Suprapubic skin (tissue), 4 donors: ENCODE data around the gene RAB13. TPM values are rescaled to one million over a fixed set of nuclear protein-coding genes. Genes with fewer than 3 reads are reported as not detected.

Experiments
- DNase-seq, 2 donors: peaks; one replicate each; pipeline ENCODE4 v3.0.0-alpha.2; 2019; ENCODE audit warnings: low spot score in 2 of 2
- H3K27ac ChIP-seq: fragments of 200-600 bp; sonication (generic); one replicate; pipeline ENCODE4 v1.5.1; 2019
- H3K27me3 ChIP-seq: fragments of 200-600 bp; sonication (generic); one replicate; pipeline ENCODE4 v1.5.1; 2019
- H3K36me3 ChIP-seq: fragments of 200-600 bp; sonication (generic); one replicate; pipeline ENCODE4 v1.5.1; 2019
- H3K4me1 ChIP-seq: fragments of 200-600 bp; sonication (generic); one replicate; pipeline ENCODE4 v1.5.1; 2019
- H3K4me3 ChIP-seq: fragments of 200-600 bp; sonication (generic); one replicate; pipeline ENCODE4 v1.5.1; 2019; ENCODE audit warnings: mild to moderate bottlenecking
- H3K9me3 ChIP-seq: fragments of 200-600 bp; sonication (generic); one replicate; pipeline ENCODE4 v1.5.1; 2019
- CTCF ChIP-seq, 2 donors: fragments of 200-600 bp in 1 of 2; fragments of 450-650 bp in 1 of 2; sonication (generic) in 1 of 2; IDR thresholded peaks; one replicate each; pipeline ENCODE4 v1.5.1; 2016 to 2019; ENCODE audit warnings: antibody characterized with exemption in 2 of 2, mild to moderate bottlenecking in 1 of 2, moderate library complexity in 1 of 2
- EP300 ChIP-seq: sonication (generic); formaldehyde crosslinking; IDR thresholded peaks from one replicate; pipeline ENCODE4 v1.6.1; 2017; ENCODE audit warnings: antibody characterized with exemption
- POLR2A ChIP-seq, 2 donors: fragments of 450-650 bp; IDR thresholded peaks; one replicate each; pipeline ENCODE4 v1.6.1; 2017; ENCODE audit warnings: antibody characterized with exemption in 2 of 2, mild to moderate bottlenecking in 2 of 2, moderate library complexity in 2 of 2
- POLR2AphosphoS5 ChIP-seq, 3 donors: sonication (generic); formaldehyde crosslinking; IDR thresholded peaks; one replicate each; pipeline ENCODE4 v1.6.1; 2017; ENCODE audit warnings: antibody characterized with exemption in 3 of 3
- WGBS: methylation state at CpG from one replicate; pipeline ENCODE4 v1.1.5; 2018; 5-methylcytosine and 5-hydroxymethylcytosine counted together
- total RNA-seq, 4 donors: library from RNA; depleted of rRNA; stranded (reverse); fragments of >200 nt; gene quantifications; one replicate each; pipeline ENCODE4 v1.1.0, GENCODE V29; 2016

Gene RAB13
- total RNA-seq, 4 donors from 2014 or later, result 13.5 to 26.3 (median 23.4) TPM

- TF ChIP-seq POLR2A (IDR thresholded peaks at IDR 0.05), result no peak
- no peak for TF ChIP-seq EP300
- TF ChIP-seq POLR2AphosphoS5 (IDR thresholded peaks at IDR 0.05), result no peak
- no peak for TF ChIP-seq CTCF (IDR thresholded peaks at IDR 0.05)
- Histone ChIP-seq H3K9me3 (no peaks in the 10 kb centered on the region), H3K36me3 (peaks cover 29% of the 10 kb centered on the region), H3K4me3 (peak overlapping the region; percentile 90), H3K27me3 (no peaks in the 10 kb centered on the region), H3K27ac (peak overlapping the region; percentile 97), H3K4me1 (peaks cover 35% of the 10 kb centered on the region)
- 90% methylated on average over 2 of the region's 2 CpGs for WGBS
- DNase-seq, result no peak
Observed at GRCh38 chr1:153991806-153992205, 5.7 kb upstream of the RAB13 start.

GRCh38 chr1:153991151-153991630 lies 5.1 kb upstream of the RAB13 start:
- H3K27ac ChIP-seq, result peak overlapping the region; percentile 97
- WGBS, result 13% methylated on average over 9 of the region's 9 CpGs
- TF ChIP-seq EP300 (no peak), CTCF (IDR thresholded peaks at IDR 0.05) (no peak), POLR2A (IDR thresholded peaks at IDR 0.05) (no peak), POLR2AphosphoS5 (IDR thresholded peaks at IDR 0.05) (no peak)
- peaks cover 41% of the 10 kb centered on the region for H3K4me1 ChIP-seq
- peak overlapping the region; percentile 90 for H3K4me3 ChIP-seq
- H3K9me3 ChIP-seq, result no peaks in the 10 kb centered on the region
- H3K27me3 ChIP-seq, result no peaks in the 10 kb centered on the region
- DNase-seq, result no peak
- peaks cover 29% of the 10 kb centered on the region for H3K36me3 ChIP-seq

- Histone ChIP-seq H3K4me3 (peak within 1 kb of the TSS; percentile 90), H3K27me3 (no peaks in the 10 kb centered on the region), H3K4me1 (peaks cover 43% of the 10 kb centered on the region), H3K36me3 (peaks cover 29% of the 10 kb centered on the region), H3K27ac (peak within 1 kb of the TSS; percentile 97), H3K9me3 (no peaks in the 10 kb centered on the region)
- DNase-seq, result peak; percentile 93 to 96
- WGBS, result 0% methylated on average over 32 of the region's 36 CpGs
- TF ChIP-seq POLR2A (IDR thresholded peaks at IDR 0.05) (peak; percentile 99 to 100), CTCF (IDR thresholded peaks at IDR 0.05) (no peak), POLR2AphosphoS5 (IDR thresholded peaks at IDR 0.05) (peak; percentile 100)
Observed at GRCh38 chr1:153990468-153991150, 4.5 kb upstream of the RAB13 start, which contains the start of gene RPS27. Gene RPS27, plus strand, starts transcription at chr1:153990762. Its CDS starts 35 bp downstream, at chr1:153990797.

- Histone ChIP-seq H3K27me3 (no peaks in the 10 kb centered on the region), H3K9me3 (no peaks in the 10 kb centered on the region), H3K4me1 (peaks cover 49% of the 10 kb centered on the region), H3K4me3 (no peak overlapping the region), H3K36me3 (peaks cover 11% of the 10 kb centered on the region), H3K27ac (no peak overlapping the region)
- WGBS, result 90% methylated on average over 8 of the region's 8 CpGs
- TF ChIP-seq POLR2AphosphoS5 (IDR thresholded peaks at IDR 0.05), result no peak
- no peak for TF ChIP-seq EP300
- no peak for TF ChIP-seq CTCF (IDR thresholded peaks at IDR 0.05)
- DNase-seq, result no peak
Observed at GRCh38 chr1:153987621-153988020, 1.5 kb upstream of the RAB13 start.

- peak; percentile 85 to 87 for DNase-seq
Observed at GRCh38 chr1:153985341-153985912, 712 bp downstream of the RAB13 start.

More at GRCh38 chr1:153985341-153985912, 712 bp downstream of the RAB13 start:
- H3K9me3 ChIP-seq, result no peaks in the 10 kb centered on the region
- H3K36me3 ChIP-seq, result peaks cover 20% of the 10 kb centered on the region
- peak overlapping the region; percentile 90 for H3K27ac ChIP-seq
- H3K27me3 ChIP-seq, result no peaks in the 10 kb centered on the region
- no peak for TF ChIP-seq CTCF (IDR thresholded peaks at IDR 0.05)
- TF ChIP-seq POLR2A (IDR thresholded peaks at IDR 0.05), result peak in 1 of 2 donors; percentile 49
- TF ChIP-seq POLR2AphosphoS5 (IDR thresholded peaks at IDR 0.05), result peak in 1 of 3 donors; percentile 29
- H3K4me3 ChIP-seq, result peak overlapping the region; percentile 63
- peaks cover 36% of the 10 kb centered on the region for H3K4me1 ChIP-seq
- 10% methylated on average over 7 of the region's 7 CpGs for WGBS
